DLD1 (cell line): Measurements from ENCODE around the gene HMGA1.
"Not testable (repeated sequence)": the region's sequence is repeated elsewhere in the genome, so short reads cannot be mapped to it uniquely, and the experiment has no call there.

Experiments
- in situ Hi-C: cut with HindIII; loops from 2 replicates; pipeline ENCODE4 v1.10.0; 2017; ENCODE audit warnings: low sequenced_read_pairs

The HMGA1 gene

DNA sequence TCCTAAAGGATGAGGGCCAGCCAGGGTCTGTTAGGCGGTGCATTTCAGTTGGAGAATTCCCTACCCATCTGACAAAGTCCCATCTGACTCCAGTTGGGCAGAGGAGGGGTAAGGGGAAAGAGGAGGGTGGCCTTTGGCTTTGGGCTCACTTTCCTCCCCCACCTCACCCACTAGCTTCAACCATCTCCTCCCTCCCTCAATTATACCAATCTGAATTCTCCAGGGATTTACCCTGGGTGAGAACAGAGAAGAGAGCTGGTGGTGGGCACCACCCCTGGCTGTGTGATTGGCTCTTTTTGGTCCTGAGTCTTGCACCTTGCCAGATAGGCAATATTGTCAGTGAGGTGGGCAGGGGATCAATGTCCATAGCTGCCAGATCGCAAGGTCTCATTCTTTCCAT lies 3.2 kb downstream of the HMGA1 start:
- in situ Hi-C loops, result no loop called here

DNA sequence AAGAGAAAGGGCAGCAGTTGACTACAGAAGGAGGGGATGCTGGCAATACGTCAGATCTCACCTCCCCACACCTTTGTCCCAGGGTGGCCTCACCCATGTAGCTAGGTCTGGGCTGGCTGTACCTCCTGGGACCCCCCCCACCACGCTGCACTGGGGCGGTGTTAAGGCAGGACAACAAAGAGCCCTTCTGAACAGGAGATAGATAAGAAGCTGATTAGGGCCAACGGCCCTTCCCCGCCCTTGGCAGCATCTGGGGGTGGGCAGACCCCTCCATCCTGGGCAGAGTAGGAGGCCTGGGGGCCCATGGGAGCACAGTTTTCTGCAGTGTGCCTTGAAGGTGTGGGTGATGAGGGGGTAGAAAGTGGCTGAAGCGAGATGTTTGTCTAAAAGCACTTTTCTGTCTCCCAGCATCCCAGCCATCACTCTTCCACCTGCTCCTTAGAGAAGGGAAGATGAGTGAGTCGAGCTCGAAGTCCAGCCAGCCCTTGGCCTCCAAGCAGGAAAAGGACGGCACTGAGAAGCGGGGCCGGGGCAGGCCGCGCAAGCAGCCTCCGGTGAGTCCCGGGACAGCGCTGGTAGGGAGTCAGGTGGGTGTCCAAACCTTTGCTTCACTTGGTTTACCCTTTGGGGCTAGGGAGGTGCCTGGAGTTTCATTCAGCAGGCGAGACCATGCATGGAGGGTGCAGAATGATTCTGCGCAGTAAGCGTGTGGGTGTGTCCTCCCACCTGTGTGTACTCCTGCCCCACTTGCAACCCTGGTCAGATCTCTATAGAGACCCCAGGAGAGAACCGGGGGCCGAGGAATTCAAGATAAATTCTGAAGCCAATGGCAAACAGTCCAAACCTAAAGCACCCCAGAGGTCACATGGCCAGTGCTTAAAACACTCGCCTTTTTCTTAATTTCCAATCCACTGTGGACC lies 3.9 kb downstream of the HMGA1 start:
- in situ Hi-C loops, result no loop called here

GRCh38 chr6:34241351-34242215 lies 4.9 kb downstream of the HMGA1 start:
- in situ Hi-C loops, result no loop called here

DNA sequence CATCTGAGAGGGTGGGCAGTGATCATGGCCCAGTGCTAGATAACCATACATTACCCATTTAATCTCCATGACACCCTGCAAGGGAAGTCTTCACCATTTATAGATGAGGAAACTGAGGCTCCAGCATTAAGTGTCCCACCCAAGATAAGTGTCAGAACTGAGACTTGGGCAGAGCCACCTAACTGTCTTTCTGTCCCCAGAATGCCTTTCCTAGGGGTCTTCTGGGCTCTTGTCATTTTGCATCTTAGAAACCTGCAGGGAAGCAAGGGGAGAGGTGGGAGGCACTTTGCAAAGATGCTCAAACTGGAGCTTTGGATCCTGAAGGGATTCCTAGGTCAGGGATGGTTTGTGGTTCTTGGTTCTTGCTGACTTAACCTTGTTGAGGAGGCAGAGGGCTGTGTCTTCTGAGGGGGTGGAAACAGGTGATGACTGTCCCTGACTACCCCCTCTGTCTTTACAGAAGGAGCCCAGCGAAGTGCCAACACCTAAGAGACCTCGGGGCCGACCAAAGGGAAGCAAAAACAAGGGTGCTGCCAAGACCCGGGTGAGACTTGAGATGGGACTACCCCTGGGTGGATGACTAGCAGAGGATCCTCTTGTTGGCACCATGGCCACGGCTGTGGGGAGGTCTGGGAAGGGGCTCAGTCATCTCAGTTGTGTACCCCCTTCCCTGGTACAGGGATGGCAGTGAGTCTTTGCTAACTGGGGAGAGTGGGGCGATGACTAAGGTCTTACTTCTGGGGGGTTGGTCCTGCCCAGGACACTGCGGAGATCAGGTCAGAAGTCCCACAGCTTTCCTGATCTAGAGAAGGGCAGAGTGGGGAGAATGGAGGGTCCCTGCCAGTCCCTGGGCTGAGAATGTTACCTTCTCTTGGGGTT lies 5.8 kb downstream of the HMGA1 start:
- in situ Hi-C loops, result no loop called here

DNA sequence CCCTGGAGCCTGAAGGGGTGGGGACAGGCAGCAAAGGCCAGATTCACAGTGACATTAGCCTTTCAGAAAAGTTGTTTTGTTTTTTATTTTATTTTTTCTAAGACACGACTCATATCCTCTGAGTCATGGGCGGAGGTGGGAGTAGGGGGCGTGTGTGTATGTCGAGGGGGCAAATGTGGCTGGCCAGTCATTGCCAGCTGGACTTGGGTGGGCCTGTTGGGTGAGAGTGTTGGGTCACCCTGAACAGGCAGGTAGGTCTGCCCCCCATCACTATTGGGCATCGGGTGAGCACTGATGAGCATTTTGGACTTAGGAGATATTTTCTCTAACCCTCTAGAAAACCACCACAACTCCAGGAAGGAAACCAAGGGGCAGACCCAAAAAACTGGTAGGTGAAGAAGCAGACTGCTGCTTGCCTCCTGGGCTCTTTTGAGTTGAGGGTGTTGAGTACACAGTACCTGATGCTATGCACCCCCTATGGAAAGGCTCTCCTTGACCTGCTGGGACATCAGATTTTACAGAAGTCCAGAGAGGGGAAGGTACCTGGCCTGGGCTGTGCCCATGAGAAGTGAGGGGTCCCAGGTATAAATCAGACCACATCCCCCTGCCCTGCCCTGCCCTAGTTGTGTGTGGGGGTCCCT lies 6.6 kb downstream of the HMGA1 start:
- in situ Hi-C loops, result no loop called here

- in situ Hi-C loops, result no loop called here
These were observed 7.5 kb downstream of the HMGA1 start for GRCh38 chr6:34243901-34244884.

GRCh38 chr6:34245032-34245760 lies 8.5 kb downstream of the HMGA1 start:
- in situ Hi-C loops, result not testable (repeated sequence)

- in situ Hi-C loops, result not testable (repeated sequence)
These were observed 9.1 kb downstream of the HMGA1 start for GRCh38 chr6:34245761-34246140.

GRCh38 chr6:34246249-34246562 lies 9.5 kb downstream of the HMGA1 start:
- in situ Hi-C loops, result no loop called here

GRCh38 chr6:34246563-34247391 lies 10.1 kb downstream of the HMGA1 start:
- in situ Hi-C loops, result no loop called here

- in situ Hi-C loops, result no loop called here
These were observed 11.0 kb downstream of the HMGA1 start for GRCh38 chr6:34247481-34248197.

DNA sequence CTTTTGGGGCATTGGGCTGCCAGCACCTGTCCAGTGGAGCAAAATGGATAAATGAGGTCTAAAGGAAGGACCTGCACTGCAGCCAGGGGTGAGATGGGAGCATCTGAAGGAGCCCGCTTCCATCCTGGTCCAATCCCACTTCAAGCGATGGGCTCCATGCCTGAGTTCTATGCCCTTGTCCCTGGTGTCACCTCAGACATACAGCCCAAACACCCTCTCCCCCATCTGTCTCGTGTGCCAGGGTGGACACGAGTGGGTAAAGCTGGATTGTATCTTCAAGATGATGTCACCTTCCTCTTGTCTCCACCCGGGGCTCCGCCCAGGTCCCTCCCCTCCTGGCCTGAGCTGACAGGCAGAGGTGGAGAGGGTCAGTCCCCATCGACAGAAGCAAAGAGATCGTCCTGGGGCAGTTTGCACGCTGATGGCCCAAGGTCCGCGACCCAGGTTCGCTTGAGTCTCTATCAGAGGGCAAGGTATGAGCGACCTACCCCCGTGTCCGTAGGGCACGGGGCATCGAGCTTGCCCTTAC lies 11.6 kb downstream of the HMGA1 start:
- in situ Hi-C loops, result no loop called here

DNA sequence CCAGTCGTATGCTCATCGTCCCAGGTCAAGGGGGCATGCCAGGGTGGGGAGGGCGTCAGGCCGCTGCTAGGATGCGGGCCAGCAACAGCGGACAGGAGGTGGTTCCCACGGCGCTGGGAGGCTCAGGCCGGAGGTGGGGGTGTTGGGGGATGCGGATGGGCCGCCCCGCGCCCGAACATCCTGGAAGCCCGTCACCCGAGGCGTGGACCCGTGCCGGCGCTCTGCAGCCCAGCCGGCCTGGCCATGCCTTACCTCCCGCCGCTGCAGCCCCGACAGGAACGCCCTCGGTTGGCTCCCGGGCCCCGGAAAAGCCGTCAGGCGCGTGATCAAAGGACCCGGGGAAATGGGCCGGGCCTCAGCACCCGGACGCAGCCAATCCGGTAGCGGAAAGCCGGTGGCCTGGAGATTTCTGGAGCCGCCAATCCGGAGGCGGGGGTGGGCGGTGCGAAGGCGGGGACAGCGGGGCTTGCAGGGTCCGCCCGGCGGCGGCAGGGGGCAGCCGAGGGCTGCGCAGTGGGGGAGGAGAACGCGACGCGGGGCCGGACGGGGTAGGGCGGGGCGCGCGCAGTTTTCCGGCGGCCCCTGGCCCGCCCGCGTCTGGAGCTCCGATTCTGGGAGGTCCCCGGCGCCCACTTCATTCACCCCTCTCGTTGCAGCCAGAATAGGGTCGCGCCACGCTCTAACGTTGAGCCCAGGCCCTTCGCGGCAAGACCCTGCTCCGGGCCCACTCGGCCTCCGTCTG lies 12.2 kb downstream of the HMGA1 start, which contains the start of gene SMIM29:
Gene SMIM29, minus strand, starts transcription at position 280 of the 742 bp plus-strand sequence. CDS start 1,215 bp downstream, outside the sequence.
- in situ Hi-C loops, result no loop called here

DNA sequence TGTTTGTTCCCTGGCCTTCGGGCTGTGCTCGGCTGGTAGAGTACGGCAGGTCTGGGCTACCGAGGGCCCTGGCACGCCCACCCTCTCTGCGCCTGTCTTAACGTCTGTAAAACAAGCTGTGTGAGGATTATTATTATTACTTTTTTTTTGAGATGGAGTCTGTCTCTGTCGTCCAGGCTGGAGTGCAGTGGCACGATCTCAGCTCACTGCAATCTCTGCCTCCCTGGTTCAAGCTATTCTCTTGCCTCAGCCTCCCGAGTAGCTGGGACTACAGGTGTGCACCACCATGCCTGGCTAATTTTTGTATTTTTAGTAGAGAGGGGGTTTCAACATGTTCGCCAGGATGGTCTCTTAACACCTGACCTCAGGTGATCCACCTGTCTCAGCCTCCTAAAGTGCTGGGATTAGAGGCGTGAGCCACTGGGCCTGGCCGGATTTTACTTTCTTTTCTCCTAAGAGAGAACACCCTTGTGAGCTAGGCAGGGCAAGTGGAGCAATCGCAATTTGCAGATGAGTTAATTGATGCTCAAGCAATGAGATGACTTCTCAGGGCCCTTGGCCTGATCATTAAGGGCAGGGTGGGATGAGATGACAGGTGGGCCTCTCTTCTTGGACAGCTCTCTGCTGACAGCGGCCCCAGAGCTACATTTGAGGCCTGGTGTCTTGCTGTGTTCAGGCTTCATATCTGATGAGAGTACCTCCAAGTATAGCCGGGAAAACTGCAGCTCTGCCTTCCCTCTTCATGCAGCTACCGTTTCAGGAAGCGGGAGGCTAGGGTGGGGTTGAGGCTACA lies 13.0 kb downstream of the HMGA1 start:
- in situ Hi-C loops, result no loop called here

- in situ Hi-C loops, result not testable (repeated sequence)
These were observed 15.7 kb downstream of the HMGA1 start for GRCh38 chr6:34252395-34252794.
